ENCODE measurements around the gene ABCC8.

The ABCC8 gene

DNA sequence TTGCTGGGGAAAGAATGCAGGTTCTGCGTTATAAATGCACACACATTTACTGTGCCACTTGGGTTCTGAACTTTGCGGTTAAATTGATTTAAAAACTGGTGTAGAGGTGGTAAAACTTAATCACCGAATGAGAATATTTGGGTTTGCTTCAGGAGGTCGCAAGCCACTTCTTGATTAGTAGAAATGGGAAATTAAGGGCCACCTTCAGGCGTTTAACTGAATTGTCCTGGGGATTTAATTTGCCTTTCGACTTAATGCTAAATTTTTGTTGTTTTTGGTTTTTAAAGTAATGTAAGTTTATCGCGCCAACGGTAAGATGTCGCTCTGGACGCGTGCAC, 125.5 kb downstream of the ABCC8 start:
- DNase-seq (ENCODE audit: low read depth) = no peak

- DNase-seq (ENCODE audit: low read depth) = no peak
Observed at GRCh38 chr11:17350455-17351171, 126.0 kb downstream of the ABCC8 start.

DNA sequence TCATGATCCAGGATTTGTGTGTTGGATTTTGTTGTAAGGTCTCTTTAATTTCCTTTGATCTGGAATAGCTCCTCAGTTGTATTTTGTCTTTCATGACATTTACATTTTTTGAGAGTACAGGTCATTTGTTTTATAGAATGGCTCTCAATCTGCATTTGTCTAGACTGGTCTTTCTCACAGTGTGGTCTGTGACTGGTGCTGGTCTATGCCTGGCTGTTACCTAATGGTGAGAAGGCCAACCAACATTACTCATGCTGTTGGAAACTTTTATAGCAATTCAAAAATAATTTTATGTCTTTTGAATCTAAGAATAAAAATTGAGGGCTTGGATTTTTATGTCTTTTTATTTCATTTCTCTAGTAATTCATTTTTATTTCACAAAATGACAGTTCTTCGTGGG, 129.0 kb downstream of the ABCC8 start:
- DNase-seq (ENCODE audit: low read depth) = no peak

- DNase-seq (ENCODE audit: low read depth) = no peak
Observed at GRCh38 chr11:17343907-17344306, 132.7 kb downstream of the ABCC8 start.

DNA sequence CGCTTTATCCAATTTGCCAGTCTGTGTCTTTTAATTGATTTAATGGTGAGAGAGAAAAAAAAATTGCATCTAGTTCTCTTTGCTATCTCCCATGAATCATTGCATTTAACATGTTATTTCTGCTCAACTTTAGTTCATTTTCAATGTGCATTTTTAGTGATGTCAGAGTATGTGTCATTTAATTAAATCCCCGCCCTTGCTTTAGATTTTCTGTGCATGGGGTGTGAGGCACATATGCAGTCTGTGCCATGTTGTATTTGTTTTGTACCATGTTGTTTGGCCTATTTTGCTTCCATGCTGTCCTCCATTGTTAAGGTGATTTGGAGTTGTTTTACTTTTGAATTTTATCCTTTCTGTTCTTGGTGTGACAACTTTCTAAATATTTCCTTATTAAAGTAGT, 133.4 kb downstream of the ABCC8 start:
- DNase-seq (ENCODE audit: low read depth) = no peak

Measured in activated T-cell treated with anti-CD3 and anti-CD28 coated beads for 1 hour (primary cell).